Astrocyte of the cerebellum (primary cell): ENCODE measurements around the gene ANKRD60.

Source experiments
- DNase-seq: peaks from one replicate; pipeline ENCODE4 v3.0.0-alpha.2; 2011; ENCODE audit warnings: low read depth
- H3K4me3 ChIP-seq: 2 replicates; pipeline ENCODE4 v1.5.1; 2011; ENCODE audit warnings: mild to moderate bottlenecking, low read depth, low read length, moderate library complexity
- CTCF ChIP-seq: IDR thresholded peaks from 2 replicates; pipeline ENCODE4 v1.5.1; 2012; ENCODE audit warnings: low read length, low read depth, moderate library complexity, mild to moderate bottlenecking; ENCODE audit errors: missing control alignments
- in situ Hi-C: cut with HindIII; loops from 2 replicates; pipeline ENCODE4 v1.10.0; 2017; ENCODE audit warnings: low sequenced_read_pairs

The ANKRD60 gene

GRCh38 chr20:58199469-58199868, 29.0 kb downstream of the ANKRD60 start:
- no peak for DNase-seq
- in situ Hi-C loops, result loop anchor here (25.0 kb wide), 1 partner anchor 687 kb away; no protein-coding TSS in a partner anchor
- H3K4me3 ChIP-seq, result no peak overlapping the region
- TF ChIP-seq CTCF, result no peak

- no peak for DNase-seq
- H3K4me3 ChIP-seq, result no peak overlapping the region
- in situ Hi-C loops, result loop anchor here (25.0 kb wide), 1 partner anchor 687 kb away; no protein-coding TSS in a partner anchor
- no peak for TF ChIP-seq CTCF
Observed at GRCh38 chr20:58198901-58199355, 29.5 kb downstream of the ANKRD60 start.

GRCh38 chr20:58198384-58198783, 30.1 kb downstream of the ANKRD60 start:
- H3K4me3 ChIP-seq, result no peak overlapping the region
- no peak for DNase-seq
- in situ Hi-C loops, result loop anchor here (25.0 kb wide), 1 partner anchor 686 kb away; no protein-coding TSS in a partner anchor
- no peak for TF ChIP-seq CTCF

- in situ Hi-C loops, result loop anchor here (25.0 kb wide), 1 partner anchor 685 kb away; no protein-coding TSS in a partner anchor
- TF ChIP-seq CTCF, result no peak
- no peak for DNase-seq
- no peak overlapping the region for H3K4me3 ChIP-seq
Observed at GRCh38 chr20:58197185-58197469, 31.3 kb downstream of the ANKRD60 start.

- no peak for TF ChIP-seq CTCF
- no peak for DNase-seq
- in situ Hi-C loops, result loop anchor here (25.0 kb wide), 1 partner anchor 684 kb away; no protein-coding TSS in a partner anchor
- H3K4me3 ChIP-seq, result no peak overlapping the region
Observed at GRCh38 chr20:58196402-58197184, 31.9 kb downstream of the ANKRD60 start.

GRCh38 chr20:58195047-58195446, 33.4 kb downstream of the ANKRD60 start:
- DNase-seq, result no peak
- in situ Hi-C loops, result loop anchor here (25.0 kb wide), 1 partner anchor 683 kb away; no protein-coding TSS in a partner anchor
- TF ChIP-seq CTCF, result no peak

More at GRCh38 chr20:58195047-58195446, 33.4 kb downstream of the ANKRD60 start:
- H3K4me3 ChIP-seq, result no peak overlapping the region
